Activated CD8-positive, alpha-beta T cell treated with anti-CD3 and anti-CD28 coated beads for 36 hours (primary cell): ENCODE results near the gene MAP7D2. TPM values are rescaled to one million over a fixed set of nuclear protein-coding genes. Genes with fewer than 3 reads are reported as not detected.

Experiments used
- ATAC-seq: fragments of 200-7000 bp; cut with Tn5 transposase; one replicate; pipeline ENCODE4 v1.10.0; 2021; ENCODE audit warnings: mild to moderate bottlenecking, moderate library complexity
- CTCF ChIA-PET: fragments of 350-600 bp; sonication (Branson Sonifier 250); formaldehyde crosslinking; loops from one replicate; lab custom pipeline; 2021; ENCODE audit warnings: antibody characterized with exemption; lab: Charles Lee
- POLR2A ChIA-PET: fragments of 350-600 bp; sonication (Branson Sonifier 250); formaldehyde crosslinking; loops from one replicate; lab custom pipeline; 2021; ENCODE audit warnings: antibody characterized with exemption; lab: Charles Lee
- DNase-seq: peaks from one replicate; pipeline ENCODE4 v3.0.0-alpha.2; 2020
- H3K27ac Mint-ChIP-seq: one replicate; pipeline ENCODE4 v1.8.0; 2021; ENCODE audit warnings: mild to moderate bottlenecking, mixed read lengths
- H3K27me3 Mint-ChIP-seq: one replicate; pipeline ENCODE4 v1.8.0; 2021; ENCODE audit warnings: mixed read lengths
- H3K36me3 Mint-ChIP-seq: one replicate; pipeline ENCODE4 v1.8.0; 2021; ENCODE audit warnings: low read depth, mixed read lengths
- H3K4me1 Mint-ChIP-seq: one replicate; pipeline ENCODE4 v1.8.0; 2021; ENCODE audit warnings: low read depth, mixed read lengths
- H3K4me3 Mint-ChIP-seq: one replicate; pipeline ENCODE4 v1.8.0; 2021; ENCODE audit warnings: mild to moderate bottlenecking, moderate library complexity, mixed read lengths
- H3K9me3 Mint-ChIP-seq: one replicate; pipeline ENCODE4 v1.8.0; 2021; ENCODE audit warnings: mixed read lengths
- CTCF ChIP-seq: fragments of 200-600 bp; IDR thresholded peaks from one replicate; pipeline ENCODE4 v1.8.0; 2022; ENCODE audit warnings: antibody characterized with exemption, mild to moderate bottlenecking
- intact Hi-C: fragments of 100-400 bp; cut with micrococcal nuclease; formaldehyde crosslinking; loops from one replicate; pipeline ENCODE4 v1.10.0; 2022
- total RNA-seq, 2 experiments: library from RNA; stranded (reverse); gene quantifications; one replicate each; pipeline ENCODE4 v1.2.3, GENCODE V29; 2021

The MAP7D2 gene
- total RNA-seq, 2 experiments from 2014 or later, result 0.20 to 0.63 TPM

GRCh38 chrX:19972984-19973383, 143.7 kb downstream of the MAP7D2 start:
- no peak for TF ChIP-seq CTCF
- CTCF ChIA-PET, result no interaction called here
- Mint-ChIP-seq H3K36me3 (peaks cover 8% of the 10 kb centered on the region), H3K4me1 (peaks cover 24% of the 10 kb centered on the region), H3K9me3 (no peaks in the 10 kb centered on the region), H3K4me3 (no peak overlapping the region), H3K27ac (no peak overlapping the region), H3K27me3 (no peaks in the 10 kb centered on the region)
- intact Hi-C loops, result no loop called here
- DNase-seq, result no peak
- ATAC-seq, result peak; percentile 45
- POLR2A ChIA-PET, result no interaction called here

- CTCF ChIA-PET, result no interaction called here
- H3K4me3 Mint-ChIP-seq, result no peak overlapping the region
- H3K27ac Mint-ChIP-seq, result no peak overlapping the region
- peaks cover 24% of the 10 kb centered on the region for H3K4me1 Mint-ChIP-seq
- H3K9me3 Mint-ChIP-seq, result no peaks in the 10 kb centered on the region
- H3K27me3 Mint-ChIP-seq, result no peaks in the 10 kb centered on the region
- no peak for TF ChIP-seq CTCF
- peaks cover 19% of the 10 kb centered on the region for H3K36me3 Mint-ChIP-seq
- DNase-seq, result no peak
- POLR2A ChIA-PET, result no interaction called here
- intact Hi-C loops, result no loop called here
- no peak for ATAC-seq
These were observed 148.4 kb downstream of the MAP7D2 start for GRCh38 chrX:19968276-19968675.

- intact Hi-C loops, result no loop called here
- ChIA-PET POLR2A (no interaction called here), CTCF (no interaction called here)
- no peaks in the 10 kb centered on the region for H3K9me3 Mint-ChIP-seq
- H3K4me1 Mint-ChIP-seq, result peaks cover 19% of the 10 kb centered on the region
- H3K4me3 Mint-ChIP-seq, result no peak overlapping the region
- DNase-seq, result no peak
- no peaks in the 10 kb centered on the region for H3K27me3 Mint-ChIP-seq
- peaks cover 19% of the 10 kb centered on the region for H3K36me3 Mint-ChIP-seq
- no peak for TF ChIP-seq CTCF
- no peak overlapping the region for H3K27ac Mint-ChIP-seq
- no peak for ATAC-seq
These were observed 150.7 kb downstream of the MAP7D2 start for GRCh38 chrX:19966056-19966455.

GRCh38 chrX:19964017-19964710, 152.5 kb downstream of the MAP7D2 start:
- H3K36me3 Mint-ChIP-seq, result peaks cover 17% of the 10 kb centered on the region
- no peak for TF ChIP-seq CTCF
- ChIA-PET CTCF (no interaction called here), POLR2A (no interaction called here)
- H3K27me3 Mint-ChIP-seq, result no peaks in the 10 kb centered on the region
- intact Hi-C loops, result no loop called here
- peak; percentile 68 for DNase-seq
- H3K4me1 Mint-ChIP-seq, result peaks cover 24% of the 10 kb centered on the region
- ATAC-seq, result peak; percentile 89
- H3K27ac Mint-ChIP-seq, result no peak overlapping the region
- no peaks in the 10 kb centered on the region for H3K9me3 Mint-ChIP-seq
- H3K4me3 Mint-ChIP-seq, result no peak overlapping the region

GRCh38 chrX:19960913-19961312, 155.8 kb downstream of the MAP7D2 start:
- H3K9me3 Mint-ChIP-seq, result no peaks in the 10 kb centered on the region
- H3K4me3 Mint-ChIP-seq, result no peak overlapping the region
- intact Hi-C loops, result no loop called here
- no peak overlapping the region for H3K27ac Mint-ChIP-seq
- no peak for TF ChIP-seq CTCF
- ChIA-PET CTCF (no interaction called here), POLR2A (no interaction called here)
- peaks cover 23% of the 10 kb centered on the region for H3K4me1 Mint-ChIP-seq
- ATAC-seq, result no peak
- peaks cover 13% of the 10 kb centered on the region for H3K36me3 Mint-ChIP-seq
- no peaks in the 10 kb centered on the region for H3K27me3 Mint-ChIP-seq
- DNase-seq, result no peak
